GM23338 (cell line): ENCODE measurements around the gene IGF1R. TPM values are rescaled to one million over a fixed set of nuclear protein-coding genes. Genes with fewer than 3 reads are reported as not detected.

Source experiments
- ATAC-seq: fragments of 200-7000 bp; cut with Tn5 transposase; 3 replicates; pipeline ENCODE4 v1.9.1; 2020
- DNase-seq: peaks from one replicate; pipeline ENCODE4 v3.0.0-alpha.2; 2015; ENCODE audit warnings: low spot score
- H2AFZ ChIP-seq: fragments of 200-600 bp; sonication (generic); 2 replicates; pipeline ENCODE4 v1.8.0; 2016; ENCODE audit warnings: antibody characterized with exemption, mild to moderate bottlenecking, moderate library complexity
- H3F3A ChIP-seq: fragments of 200-600 bp; sonication (generic); replicated peaks from 2 replicates; pipeline ENCODE4 v1.8.0; 2017; ENCODE audit warnings: antibody characterized with exemption, mixed run types, low read depth
- H3K27ac ChIP-seq: fragments of 200-600 bp; sonication (generic); 2 replicates; pipeline ENCODE4 v1.6.1; 2016; ENCODE audit warnings: low read depth
- H3K27me3 ChIP-seq: fragments of 200-600 bp; sonication (generic); 2 replicates; pipeline ENCODE4 v1.8.0; 2016; ENCODE audit warnings: mild to moderate bottlenecking, mixed run types, moderate library complexity; ENCODE audit not compliant: insufficient read depth
- H3K36me3 ChIP-seq: fragments of 200-600 bp; sonication (generic); 2 replicates; pipeline ENCODE4 v1.8.0; 2016; ENCODE audit warnings: mild to moderate bottlenecking; ENCODE audit not compliant: insufficient read depth
- H3K4me1 ChIP-seq: fragments of 200-600 bp; sonication (generic); 2 replicates; pipeline ENCODE4 v1.8.0; 2016; ENCODE audit warnings: mild to moderate bottlenecking, moderate library complexity; ENCODE audit not compliant: insufficient read depth
- H3K4me2 ChIP-seq: fragments of 200-600 bp; sonication (generic); 2 replicates; pipeline ENCODE4 v1.7.1; 2017; ENCODE audit warnings: mixed run types
- H3K4me3 ChIP-seq: fragments of 200-600 bp; sonication (generic); 2 replicates; pipeline ENCODE4 v1.6.1; 2016; ENCODE audit warnings: mixed run types
- H3K79me2 ChIP-seq: fragments of 200-600 bp; sonication (generic); replicated peaks from 2 replicates; pipeline ENCODE4 v1.8.0; 2017; ENCODE audit warnings: mild to moderate bottlenecking; ENCODE audit not compliant: insufficient read depth
- H3K9me2 ChIP-seq: fragments of 200-600 bp; sonication (generic); 2 replicates; pipeline ENCODE4 v1.8.0; 2017; ENCODE audit not compliant: insufficient read depth
- H4K20me1 ChIP-seq: fragments of 200-600 bp; sonication (generic); replicated peaks from 2 replicates; pipeline ENCODE4 v1.8.0; 2017; ENCODE audit warnings: mild to moderate bottlenecking; ENCODE audit not compliant: insufficient read depth
- H3K27ac Mint-ChIP-seq: 2 replicates; pipeline ENCODE4 v1.8.0; 2020; ENCODE audit warnings: inconsistent platforms, mild to moderate bottlenecking, moderate library complexity, mixed read lengths
- H3K27me3 Mint-ChIP-seq: 3 replicates; pipeline ENCODE4 v1.8.0; 2022; ENCODE audit warnings: low read depth, mild to moderate bottlenecking, moderate library complexity, mixed read lengths, inconsistent platforms; ENCODE audit not compliant: insufficient read depth, poor library complexity
- H3K36me3 Mint-ChIP-seq: 3 replicates; pipeline ENCODE4 v1.8.0; 2021; ENCODE audit warnings: low read depth, mild to moderate bottlenecking, inconsistent platforms, moderate library complexity, mixed read lengths
- H3K4me1 Mint-ChIP-seq: 3 replicates; pipeline ENCODE4 v1.8.0; 2020; ENCODE audit warnings: mild to moderate bottlenecking, inconsistent platforms, mixed read lengths
- H3K4me3 Mint-ChIP-seq: 3 replicates; pipeline ENCODE4 v1.8.0; 2021; ENCODE audit warnings: moderate library complexity, mild to moderate bottlenecking, inconsistent platforms, mixed read lengths
- H3K9me3 Mint-ChIP-seq: 3 replicates; pipeline ENCODE4 v1.8.0; 2020; ENCODE audit warnings: moderate library complexity, mild to moderate bottlenecking, inconsistent platforms, mixed read lengths
- ETS1 ChIP-seq: IDR thresholded peaks from 2 replicates; pipeline ENCODE4 v1.6.1; 2016; ENCODE audit warnings: antibody characterized with exemption
- EZH2 ChIP-seq: fragments of 200-600 bp; sonication (generic); IDR thresholded peaks from one replicate; pipeline ENCODE4 v1.8.0; 2017; ENCODE audit warnings: antibody characterized with exemption, mild to moderate bottlenecking, low read depth; ENCODE audit not compliant: unreplicated experiment
- EZH2phosphoT487 ChIP-seq: fragments of 200-600 bp; sonication (generic); IDR thresholded peaks from one replicate; pipeline ENCODE4 v1.8.1; 2018; ENCODE audit warnings: antibody characterized with exemption; ENCODE audit not compliant: unreplicated experiment
- JUNB ChIP-seq: IDR thresholded peaks from one replicate; pipeline ENCODE4 v1.6.1; 2016; ENCODE audit warnings: antibody characterized with exemption; ENCODE audit not compliant: unreplicated experiment
- NANOG ChIP-seq: IDR thresholded peaks from 2 replicates; pipeline ENCODE4 v1.6.1; 2016; ENCODE audit warnings: antibody characterized with exemption, borderline replicate concordance
- POLR2AphosphoS5 ChIP-seq: IDR thresholded peaks from 2 replicates; pipeline ENCODE4 v1.6.1; 2016; ENCODE audit warnings: antibody characterized with exemption, low read depth
- ZNF331 ChIP-seq: fragments of 250-450 bp; sonication (Bioruptor Pico); IDR thresholded peaks from 2 replicates; pipeline ENCODE4 v1.5.0; 2020; ENCODE audit warnings: low read depth, mild to moderate bottlenecking, moderate library complexity
- ZNF462 ChIP-seq: fragments of 250-450 bp; sonication (Bioruptor Pico); IDR thresholded peaks from 2 replicates; pipeline ENCODE4 v1.5.0; 2020; ENCODE audit warnings: mild to moderate bottlenecking, moderate library complexity
- polyA plus RNA-seq: library from polyadenylated mRNA; unstranded; fragments of >200 nt; fragmentation: Nextera tagmentation; extraction: Ambion mirVana; gene quantifications from 2 replicates; pipeline ENCODE4 v1.2.1, GENCODE V29; 2016
- total RNA-seq: library from RNA; depleted of rRNA; stranded (reverse); fragments of >200 nt; shearing (Covaris generic); gene quantifications from 2 replicates; pipeline ENCODE4 v1.2.3, GENCODE V29; 2014
- TF ChIP-seq, protein P1 (sequence below): IDR thresholded peaks from one replicate; pipeline ENCODE4 v1.6.1; 2018; ENCODE audit warnings: antibody characterized with exemption; ENCODE audit not compliant: unreplicated experiment

Gene IGF1R
- total and polyA plus RNA-seq, 2 experiments from 2014 or later, result 20.4 to 92.2 TPM

DNA sequence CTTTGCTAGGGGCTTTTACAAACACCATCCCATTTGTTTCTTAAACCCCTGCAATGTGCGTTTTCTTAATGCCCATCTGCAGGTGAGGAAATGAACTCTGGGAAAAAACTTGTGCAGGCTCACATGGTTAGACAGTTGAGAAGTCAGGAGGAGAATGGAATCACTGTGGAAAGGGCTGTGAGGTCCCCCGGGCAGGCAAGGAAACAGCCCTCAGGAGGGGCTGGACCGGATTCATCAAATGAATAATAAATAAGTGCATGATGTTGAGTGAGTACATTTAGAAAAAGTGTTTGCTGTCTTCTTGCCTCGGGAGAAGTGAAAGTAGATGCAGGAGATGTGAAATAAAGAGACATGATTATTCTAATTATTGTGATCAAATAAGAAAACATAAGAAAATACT lies 282.7 kb downstream of the IGF1R start (continued):
- TF ChIP-seq ZNF462 (CRISPR knock-in tag) (no peak), ETS1 (no peak), EZH2 (no peak), NANOG (no peak)

- no peak overlapping the region for H3K4me2 ChIP-seq
- no peak for DNase-seq
- Mint-ChIP-seq H3K36me3 (peaks cover 67% of the 10 kb centered on the region), H3K27ac (no peak overlapping the region), H3K4me1 (no peaks in the 10 kb centered on the region), H3K4me3 (no peak overlapping the region), H3K9me3 (no peaks in the 10 kb centered on the region), H3K27me3 (peaks cover 8% of the 10 kb centered on the region)
- no peaks in the 10 kb centered on the region for H3K9me2 ChIP-seq
- H2AFZ ChIP-seq, result no peak overlapping the region
- no peaks in the 10 kb centered on the region for H4K20me1 ChIP-seq
- H3K36me3 ChIP-seq, result peaks cover 28% of the 10 kb centered on the region
- no peaks in the 10 kb centered on the region for H3F3A ChIP-seq
- no peak overlapping the region for H3K4me3 ChIP-seq
- no peaks in the 10 kb centered on the region; the same call in 1 of the 2 replicates for H3K79me2 ChIP-seq
- no peaks in the 10 kb centered on the region for H3K4me1 ChIP-seq
- no peaks in the 10 kb centered on the region for H3K27me3 ChIP-seq
- H3K27ac ChIP-seq, result no peak overlapping the region
- ATAC-seq, result no peak
- TF ChIP-seq EZH2phosphoT487 (no peak), ETS1 (no peak), NANOG (no peak), JUNB (no peak), ZNF331 (CRISPR knock-in tag) (no peak), POLR2AphosphoS5 (no peak)
- TF ChIP-seq, protein P1, sequence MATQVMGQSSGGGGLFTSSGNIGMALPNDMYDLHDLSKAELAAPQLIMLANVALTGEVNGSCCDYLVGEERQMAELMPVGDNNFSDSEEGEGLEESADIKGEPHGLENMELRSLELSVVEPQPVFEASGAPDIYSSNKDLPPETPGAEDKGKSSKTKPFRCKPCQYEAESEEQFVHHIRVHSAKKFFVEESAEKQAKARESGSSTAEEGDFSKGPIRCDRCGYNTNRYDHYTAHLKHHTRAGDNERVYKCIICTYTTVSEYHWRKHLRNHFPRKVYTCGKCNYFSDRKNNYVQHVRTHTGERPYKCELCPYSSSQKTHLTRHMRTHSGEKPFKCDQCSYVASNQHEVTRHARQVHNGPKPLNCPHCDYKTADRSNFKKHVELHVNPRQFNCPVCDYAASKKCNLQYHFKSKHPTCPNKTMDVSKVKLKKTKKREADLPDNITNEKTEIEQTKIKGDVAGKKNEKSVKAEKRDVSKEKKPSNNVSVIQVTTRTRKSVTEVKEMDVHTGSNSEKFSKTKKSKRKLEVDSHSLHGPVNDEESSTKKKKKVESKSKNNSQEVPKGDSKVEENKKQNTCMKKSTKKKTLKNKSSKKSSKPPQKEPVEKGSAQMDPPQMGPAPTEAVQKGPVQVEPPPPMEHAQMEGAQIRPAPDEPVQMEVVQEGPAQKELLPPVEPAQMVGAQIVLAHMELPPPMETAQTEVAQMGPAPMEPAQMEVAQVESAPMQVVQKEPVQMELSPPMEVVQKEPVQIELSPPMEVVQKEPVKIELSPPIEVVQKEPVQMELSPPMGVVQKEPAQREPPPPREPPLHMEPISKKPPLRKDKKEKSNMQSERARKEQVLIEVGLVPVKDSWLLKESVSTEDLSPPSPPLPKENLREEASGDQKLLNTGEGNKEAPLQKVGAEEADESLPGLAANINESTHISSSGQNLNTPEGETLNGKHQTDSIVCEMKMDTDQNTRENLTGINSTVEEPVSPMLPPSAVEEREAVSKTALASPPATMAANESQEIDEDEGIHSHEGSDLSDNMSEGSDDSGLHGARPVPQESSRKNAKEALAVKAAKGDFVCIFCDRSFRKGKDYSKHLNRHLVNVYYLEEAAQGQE, result no peak
Measured at GRCh38 chr15:98933406-98933805, 285.1 kb downstream of the IGF1R start.
